HG02884 (cell line): ENCODE results near the gene FHIP1A.

Experiments
- ATAC-seq: cut with Tn5 transposase; IDR thresholded peaks from one replicate; pipeline ENCODE4 v1.9.1; 2021; ENCODE audit warnings: mild to moderate bottlenecking, moderate library complexity; ENCODE audit not compliant: unreplicated experiment

The FHIP1A gene

GRCh38 chr4:151417766-151418376 is 8.9 kb downstream of the FHIP1A start:
- ATAC-seq = no peak

GRCh38 chr4:151418385-151418784 is 9.4 kb downstream of the FHIP1A start:
- no peak for ATAC-seq

DNA sequence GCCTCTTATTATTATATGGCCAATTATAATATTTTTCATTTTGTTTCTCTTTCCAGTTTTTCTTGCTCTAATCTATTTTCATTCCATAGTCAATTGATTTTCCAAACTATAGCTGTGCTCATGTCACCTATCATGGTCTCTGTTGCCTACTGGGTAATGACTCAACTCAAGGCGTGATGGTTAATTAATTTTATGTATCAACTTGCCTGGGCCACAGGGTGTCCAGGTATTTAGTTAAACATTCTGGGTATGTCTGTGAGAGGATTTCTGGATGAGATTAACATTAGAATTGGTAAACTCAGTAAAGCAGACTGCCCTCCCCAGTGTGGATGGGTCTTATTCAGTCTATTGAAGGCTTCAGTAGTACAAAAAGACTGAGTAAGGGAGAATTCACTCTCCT is 9.9 kb downstream of the FHIP1A start:
- no peak for ATAC-seq

DNA sequence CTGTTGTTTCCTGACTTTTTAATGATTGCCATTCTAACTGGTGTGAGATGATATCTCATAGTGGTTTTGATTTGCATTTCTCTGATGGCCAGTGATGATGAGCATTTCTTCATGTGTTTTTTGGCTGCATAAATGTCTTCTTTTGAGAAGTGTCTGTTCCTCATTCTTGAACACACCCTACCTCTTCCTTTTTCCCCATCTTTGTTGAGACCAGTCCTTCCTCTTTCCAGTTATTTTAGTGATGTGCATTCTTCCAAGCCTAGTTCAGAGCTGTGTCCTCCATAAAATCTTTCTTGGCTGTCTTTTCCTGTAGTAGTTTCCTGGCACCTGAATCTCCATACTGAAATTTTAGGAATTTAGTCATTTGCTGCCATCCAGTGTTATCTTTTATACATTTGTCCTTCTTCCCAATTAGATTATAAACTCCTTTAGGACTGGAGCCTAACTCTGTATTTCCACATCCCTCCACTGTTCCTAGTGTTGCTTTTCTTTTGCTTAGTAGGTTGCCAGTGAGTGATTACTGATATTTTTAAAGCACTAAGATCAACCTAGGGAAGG is 11.4 kb downstream of the FHIP1A start:
- ATAC-seq = no peak

- no peak for ATAC-seq
These were observed 13.9 kb downstream of the FHIP1A start for GRCh38 chr4:151422854-151423253.

GRCh38 chr4:151426513-151426912 is 17.5 kb downstream of the FHIP1A start:
- ATAC-seq = no peak

DNA sequence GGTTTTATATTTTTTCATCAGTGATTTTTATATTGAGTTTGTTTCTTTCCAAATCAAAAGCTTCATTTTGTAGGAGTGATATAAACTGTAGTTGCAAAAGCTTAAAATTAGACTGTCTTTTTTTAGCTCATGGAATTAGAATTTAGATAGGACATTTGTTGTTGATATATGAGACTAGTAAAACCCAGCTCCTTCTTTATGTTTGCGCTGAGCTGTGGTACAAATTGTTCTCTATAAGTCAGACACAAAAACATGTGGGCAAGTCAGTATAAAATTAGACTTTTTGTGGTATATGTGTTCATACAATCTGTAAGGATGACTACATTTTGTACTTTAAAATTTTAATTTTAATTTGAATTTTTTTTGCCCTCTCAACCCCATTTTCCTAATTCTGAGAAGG is 18.3 kb downstream of the FHIP1A start:
- no peak for ATAC-seq

- ATAC-seq = no peak
These were observed 19.4 kb downstream of the FHIP1A start for GRCh38 chr4:151428346-151428745.

GRCh38 chr4:151429957-151430570 is 21.1 kb downstream of the FHIP1A start:
- peak; percentile 77 for ATAC-seq

DNA sequence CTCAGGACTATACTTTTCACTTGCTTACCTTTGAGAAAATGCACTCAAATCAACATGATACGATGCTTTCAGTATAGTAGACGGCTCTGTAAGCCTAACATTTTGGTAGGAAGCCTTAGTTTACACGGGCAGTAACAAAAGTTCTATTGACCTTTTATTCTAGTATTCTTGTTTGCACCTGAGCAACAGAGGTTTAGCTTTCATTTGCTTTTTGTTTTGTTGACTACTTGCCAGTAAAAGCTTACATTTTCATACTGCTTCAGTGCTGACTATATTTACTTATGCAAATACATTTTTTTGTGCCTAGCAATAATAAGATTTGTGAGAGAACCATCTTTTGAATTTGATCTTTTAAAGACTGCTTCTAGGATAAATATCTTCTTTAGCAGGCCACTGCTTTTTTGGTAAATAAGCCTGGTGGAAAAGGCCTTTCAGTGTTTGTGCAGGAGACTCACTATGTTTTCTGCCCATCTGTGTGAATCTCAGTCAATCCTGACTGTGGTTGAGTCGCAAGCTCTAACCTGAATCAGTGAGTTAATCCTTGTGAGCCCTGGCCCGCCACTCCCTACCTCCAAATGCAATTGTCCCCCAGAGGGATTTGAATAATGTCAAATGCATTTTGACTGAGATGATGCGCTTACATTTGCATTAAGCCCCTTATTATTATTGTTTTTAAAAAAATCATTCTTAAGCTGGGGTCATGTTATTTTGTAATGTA is 21.9 kb downstream of the FHIP1A start:
- no peak for ATAC-seq

DNA sequence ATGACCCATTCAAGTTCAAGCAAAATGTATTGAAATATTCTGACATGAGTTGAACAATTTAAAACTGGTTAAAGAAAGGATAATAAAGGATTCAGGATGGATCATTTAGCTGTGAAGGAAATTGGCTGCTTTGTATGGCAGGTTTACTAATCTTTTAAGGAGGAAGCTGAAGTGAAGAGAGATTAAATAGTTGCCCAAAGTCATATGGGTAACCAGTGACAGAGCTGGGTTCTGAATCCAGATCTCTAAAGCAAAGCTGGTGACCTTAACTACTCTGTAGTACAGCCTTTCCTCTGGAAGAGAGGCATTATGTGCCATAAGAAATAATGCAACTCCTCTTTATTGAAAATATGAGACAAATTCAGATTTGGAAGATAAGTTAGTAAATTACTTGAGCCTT is 22.8 kb downstream of the FHIP1A start:
- ATAC-seq = no peak

DNA sequence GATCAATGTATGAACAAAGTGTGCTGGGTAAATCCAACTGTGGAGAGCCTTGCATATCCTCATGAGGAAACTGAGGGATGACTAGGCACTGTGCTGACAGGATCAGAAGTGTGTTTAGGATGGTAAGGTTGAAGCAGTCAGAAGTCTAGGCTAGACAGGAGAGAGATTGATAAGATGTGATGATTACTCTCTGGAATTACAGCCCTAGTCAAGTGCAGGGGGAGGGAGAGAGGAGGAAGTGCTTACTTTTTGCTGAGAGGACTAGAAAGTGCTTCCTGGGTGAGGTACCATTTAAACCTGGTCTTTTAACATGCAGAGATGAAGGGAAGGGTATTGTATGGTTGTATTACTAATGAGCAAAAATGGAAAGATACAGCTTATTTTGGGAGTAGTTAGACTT is 23.7 kb downstream of the FHIP1A start:
- no peak for ATAC-seq

- no peak for ATAC-seq
These were observed 25.3 kb downstream of the FHIP1A start for GRCh38 chr4:151434183-151434860.

- ATAC-seq = no peak
These were observed 27.1 kb downstream of the FHIP1A start for GRCh38 chr4:151436093-151436518.

GRCh38 chr4:151437505-151437904 is 28.5 kb downstream of the FHIP1A start:
- ATAC-seq = no peak

DNA sequence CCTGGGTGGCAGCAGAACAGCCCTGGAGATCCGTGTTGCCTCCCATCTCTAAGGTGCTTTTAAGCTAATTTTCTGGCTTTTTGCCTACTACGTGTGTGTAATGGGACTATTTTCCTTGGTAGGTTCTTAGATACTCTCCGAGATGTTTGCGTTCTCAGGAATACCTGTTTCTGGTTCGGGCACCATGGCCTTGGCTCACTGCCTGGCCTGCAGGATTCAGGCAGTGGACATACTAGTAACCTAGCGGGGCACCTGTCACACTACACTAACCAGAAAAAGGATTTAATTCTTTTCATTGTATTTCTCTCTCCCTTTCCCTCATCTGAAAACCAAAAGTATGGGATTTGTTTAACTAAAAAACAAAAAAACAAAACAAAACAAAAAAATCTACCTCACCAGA is 29.2 kb downstream of the FHIP1A start:
- no peak for ATAC-seq

DNA sequence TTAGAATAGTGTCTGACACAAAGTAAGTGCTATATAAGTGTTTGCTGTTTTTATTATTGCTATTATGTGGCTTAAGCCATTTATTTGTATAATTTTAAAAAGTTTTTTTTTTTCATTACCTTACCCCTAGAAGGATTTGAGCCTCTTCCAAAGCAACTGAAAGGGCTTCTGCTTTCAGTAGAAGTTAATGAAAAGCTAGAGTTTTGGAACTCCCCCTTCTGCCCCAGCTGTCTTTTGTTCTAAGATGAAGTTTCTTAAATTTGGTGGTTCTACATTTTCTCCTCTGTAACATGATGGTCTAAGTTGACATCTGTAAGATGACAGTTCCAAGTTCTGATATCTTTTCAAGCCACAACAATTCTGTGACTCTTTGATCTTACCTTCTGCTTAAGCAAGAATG is 30.3 kb downstream of the FHIP1A start:
- ATAC-seq = no peak

GRCh38 chr4:151442002-151442401 is 33.0 kb downstream of the FHIP1A start:
- no peak for ATAC-seq

GRCh38 chr4:151443247-151443646 is 34.3 kb downstream of the FHIP1A start:
- no peak for ATAC-seq

DNA sequence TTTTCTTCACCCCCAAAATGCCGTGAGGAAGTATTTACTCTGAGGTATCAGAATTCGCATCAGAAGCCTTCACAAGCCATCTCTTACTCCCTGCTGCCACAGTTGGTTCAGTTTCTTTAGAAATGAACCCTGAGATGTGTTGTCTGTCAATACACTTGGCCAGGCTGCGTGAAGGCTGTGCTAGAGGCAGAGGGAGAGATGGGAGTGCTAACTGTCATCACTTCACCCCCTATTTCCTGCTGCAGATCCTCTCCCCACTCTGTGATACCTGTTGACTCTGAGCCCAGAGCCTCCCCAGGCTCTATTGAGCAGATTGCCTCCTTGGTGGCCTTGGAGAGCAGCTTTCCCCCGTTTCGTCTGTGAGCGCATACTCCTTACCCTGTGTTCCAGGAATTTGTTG is 34.8 kb downstream of the FHIP1A start:
- no peak for ATAC-seq

DNA sequence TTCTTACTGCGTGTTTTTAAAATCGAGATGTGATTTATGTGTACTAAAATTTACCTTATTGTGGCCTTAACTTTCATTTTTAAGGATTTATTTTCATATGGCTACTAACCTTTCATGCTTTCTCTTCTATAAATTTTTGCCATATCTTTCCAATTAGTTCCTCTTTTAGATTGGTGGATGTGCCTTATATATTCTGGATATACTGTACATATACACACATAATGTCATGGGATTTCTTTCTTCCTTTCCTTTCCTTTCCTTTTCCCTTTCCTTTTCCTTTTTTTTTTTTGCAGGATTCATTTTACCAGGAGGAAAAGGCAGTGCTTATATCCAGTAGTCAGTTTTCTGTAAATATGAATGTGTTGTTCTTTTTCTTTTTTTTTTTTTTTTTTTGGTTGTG is 37.2 kb downstream of the FHIP1A start:
- ATAC-seq = no peak
